Panc1 (cell line): ENCODE data around the gene ATXN10.

ENCODE experiments used
- CTCF ChIP-seq: fragments of 450-650 bp; IDR thresholded peaks from 2 replicates; pipeline ENCODE4 v1.5.1; 2017; ENCODE audit warnings: mild to moderate bottlenecking
- SIN3A ChIP-seq: IDR thresholded peaks from 2 replicates; pipeline ENCODE4 v1.6.1; 2012; ENCODE audit warnings: low read depth, mild to moderate bottlenecking, low read length, moderate library complexity, borderline replicate concordance; ENCODE audit not compliant: insufficient read depth

- TF ChIP-seq CTCF: no peak
- TF ChIP-seq SIN3A: no peak
Measured at GRCh38 chr22:45731041-45731797, 59.6 kb downstream of the ATXN10 start.
